ENCODE data around the gene ZNF629. TPM values are rescaled to one million over a fixed set of nuclear protein-coding genes. Genes with fewer than 3 reads are reported as not detected.

Gene ZNF629
- total and polyA plus RNA-seq, 2 experiments from 2014 or later: 7.7 to 15.6 TPM

GRCh38 chr16:30753596-30753995, 33.4 kb downstream of the ZNF629 start:
- 97% methylated on average over 4 of the region's 4 CpGs for WGBS (ENCODE audit: low lambda C conversion rate, missing lambda C conversion rate)
- no peaks in the 10 kb centered on the region for H4K20me1 ChIP-seq (ENCODE audit: insufficient read depth, poor library complexity, severe bottlenecking)
- no peak overlapping the region for H3K27ac ChIP-seq
- no peak overlapping the region for H3K4me2 ChIP-seq
- H2AFZ ChIP-seq: no peak overlapping the region
- H3K4me3 ChIP-seq: no peak overlapping the region
- no peaks in the 10 kb centered on the region for H3K27me3 ChIP-seq
- H3K79me2 ChIP-seq: peaks cover 16% of the 10 kb centered on the region
- no peak for DNase-seq (ENCODE audit: low spot score)
- no peaks in the 10 kb centered on the region for H3K36me3 ChIP-seq (replicated peaks; ENCODE audit: insufficient read depth, low read depth)
- no peaks in the 10 kb centered on the region for H3K4me1 ChIP-seq (ENCODE audit: insufficient read depth)
- TF ChIP-seq EZH2phosphoT487 (IDR thresholded peaks at IDR 0.05; ENCODE audit: low read depth, severe bottlenecking, unreplicated experiment) (no peak), EZH2 (IDR thresholded peaks at IDR 0.05; ENCODE audit: borderline replicate concordance) (no peak), CTCF (IDR thresholded peaks at IDR 0.05; ENCODE audit: poor library complexity) (no peak)
- H3K9me3 ChIP-seq (ENCODE audit: low read depth): no peaks in the 10 kb centered on the region
- no peaks in the 10 kb centered on the region for H3K9me2 ChIP-seq (replicated peaks; ENCODE audit: insufficient read depth)

GRCh38 chr16:30750876-30751465, 36.0 kb downstream of the ZNF629 start:
- Histone ChIP-seq H3K4me3 (no peak overlapping the region), H4K20me1 (ENCODE audit: insufficient read depth, poor library complexity, severe bottlenecking) (no peaks in the 10 kb centered on the region), H3K79me2 (peaks cover 17% of the 10 kb centered on the region), H3K27me3 (no peaks in the 10 kb centered on the region), H3K27ac (no peak overlapping the region), H2AFZ (no peak overlapping the region), H3K4me2 (no peak overlapping the region), H3K9me3 (ENCODE audit: low read depth) (no peaks in the 10 kb centered on the region), H3K9me2 (replicated peaks; ENCODE audit: insufficient read depth) (no peaks in the 10 kb centered on the region), H3K4me1 (ENCODE audit: insufficient read depth) (peaks cover 4% of the 10 kb centered on the region), H3K36me3 (replicated peaks; ENCODE audit: insufficient read depth, low read depth) (no peaks in the 10 kb centered on the region)
- DNase-seq (ENCODE audit: low spot score): no peak
- 96% methylated on average over 20 of the region's 20 CpGs for WGBS (ENCODE audit: low lambda C conversion rate, missing lambda C conversion rate)
- TF ChIP-seq EZH2phosphoT487 (IDR thresholded peaks at IDR 0.05; ENCODE audit: low read depth, severe bottlenecking, unreplicated experiment) (no peak), EZH2 (IDR thresholded peaks at IDR 0.05; ENCODE audit: borderline replicate concordance) (no peak), CTCF (IDR thresholded peaks at IDR 0.05; ENCODE audit: poor library complexity) (no peak)

- no peak for TF ChIP-seq EZH2phosphoT487 (IDR thresholded peaks at IDR 0.05; ENCODE audit: low read depth, severe bottlenecking, unreplicated experiment)
- TF ChIP-seq CTCF (IDR thresholded peaks at IDR 0.05; ENCODE audit: poor library complexity): no peak
- TF ChIP-seq EZH2 (IDR thresholded peaks at IDR 0.05; ENCODE audit: borderline replicate concordance): no peak
- H3K4me2 ChIP-seq: no peak overlapping the region
- no peaks in the 10 kb centered on the region for H4K20me1 ChIP-seq (ENCODE audit: insufficient read depth, poor library complexity, severe bottlenecking)
- no peaks in the 10 kb centered on the region for H3K9me2 ChIP-seq (replicated peaks; ENCODE audit: insufficient read depth)
- no peak overlapping the region for H3K27ac ChIP-seq
- H3K36me3 ChIP-seq (replicated peaks; ENCODE audit: insufficient read depth, low read depth): no peaks in the 10 kb centered on the region
- no peak for DNase-seq (ENCODE audit: low spot score)
- H3K79me2 ChIP-seq: peaks cover 17% of the 10 kb centered on the region
- H3K9me3 ChIP-seq (ENCODE audit: low read depth): no peaks in the 10 kb centered on the region
- H3K4me1 ChIP-seq (ENCODE audit: insufficient read depth): peaks cover 4% of the 10 kb centered on the region
- WGBS (ENCODE audit: low lambda C conversion rate, missing lambda C conversion rate): 73% methylated on average over 4 of the region's 4 CpGs
- no peaks in the 10 kb centered on the region for H3K27me3 ChIP-seq
- no peak overlapping the region for H2AFZ ChIP-seq
- H3K4me3 ChIP-seq: no peak overlapping the region
Measured at GRCh38 chr16:30750201-30750600, 36.8 kb downstream of the ZNF629 start.
